ENCODE data around the gene OR52L1.
A peak's percentile ranks its signal among the peaks of the same experiment; 100 is the strongest.
"Not testable (repeated sequence)": the region's sequence is repeated elsewhere in the genome, so short reads cannot be mapped to it uniquely, and the experiment has no call there.

OR52L1 gene

GRCh38 chr11:5986885-5987284 lies at the start of gene OR52L1:
TSS of gene OR52L1 (minus strand) at chr11:5986985. CDS start at chr11:5986930, 55 bp downstream.
- DNase-seq, result no peak

GRCh38 chr11:6030708-6031405 lies 44.1 kb upstream of the OR52L1 start, which contains the start of gene OR56A1:
TSS of gene OR56A1 (minus strand) at chr11:6030758. CDS start at chr11:6027692, 3,066 bp downstream.
- DNase-seq, result no peak

GRCh38 chr11:6027501-6027900 lies 40.7 kb upstream of the OR52L1 start:
- DNase-seq, result no peak

- DNase-seq, result no peak
These were observed 38.3 kb upstream of the OR52L1 start for GRCh38 chr11:6025056-6025455.

GRCh38 chr11:6022956-6023355 lies 36.2 kb upstream of the OR52L1 start:
- peak; percentile 5 for DNase-seq

- DNase-seq, result no peak
These were observed 26.3 kb upstream of the OR52L1 start for GRCh38 chr11:6013042-6013441.

- DNase-seq, result no peak
These were observed 25.4 kb upstream of the OR52L1 start for GRCh38 chr11:6012035-6012668.

GRCh38 chr11:6006846-6007245 lies 20.1 kb upstream of the OR52L1 start, which contains the start of gene OR56A4:
TSS of gene OR56A4 (minus strand) at chr11:6006946. CDS start at chr11:6002992, 3,954 bp downstream.
- DNase-seq, result no peak

- no peak for DNase-seq
These were observed 19.6 kb upstream of the OR52L1 start for GRCh38 chr11:6006395-6006794.

GRCh38 chr11:6002202-6002699 lies 15.5 kb upstream of the OR52L1 start:
- no peak for DNase-seq

GRCh38 chr11:5994791-5995190 lies 8.0 kb upstream of the OR52L1 start:
- no peak for DNase-seq

GRCh38 chr11:5992604-5993251 lies 5.9 kb upstream of the OR52L1 start:
- no peak for DNase-seq

- DNase-seq, result no peak
These were observed 5.4 kb upstream of the OR52L1 start for GRCh38 chr11:5992150-5992549.

- DNase-seq, result no peak
These were observed 2.4 kb upstream of the OR52L1 start for GRCh38 chr11:5989203-5989602.

- DNase-seq, result no peak
These were observed 3.3 kb downstream of the OR52L1 start for GRCh38 chr11:5983443-5983842.

- no peak for DNase-seq
These were observed 13.3 kb downstream of the OR52L1 start for GRCh38 chr11:5973530-5973929.

- DNase-seq, result no peak
These were observed 18.4 kb downstream of the OR52L1 start, which contains the start of gene OR56A5 for GRCh38 chr11:5968394-5968793. TSS of gene OR56A5 (minus strand) at chr11:5968494. CDS start at chr11:5968494, 0 bp downstream.

- no peak for DNase-seq
These were observed 19.1 kb downstream of the OR52L1 start for GRCh38 chr11:5967708-5968107.

GRCh38 chr11:5966958-5967357 lies 19.8 kb downstream of the OR52L1 start:
- DNase-seq, result no peak

- not testable (repeated sequence) for DNase-seq
These were observed 26.0 kb downstream of the OR52L1 start for GRCh38 chr11:5960704-5961320.

GRCh38 chr11:5955586-5955985 lies 31.2 kb downstream of the OR52L1 start:
- no peak for DNase-seq

GRCh38 chr11:5941951-5942350 lies 44.8 kb downstream of the OR52L1 start, which contains the start of gene OR56A3:
TSS of gene OR56A3 (plus strand) at chr11:5942251. CDS start at chr11:5947347, 5,096 bp downstream.
- DNase-seq, result no peak

- no peak for DNase-seq
These were observed 46.0 kb downstream of the OR52L1 start for GRCh38 chr11:5940748-5941147.

All from NCI-H1092 treated with DMSO at 0.1 percent for 48 hours (cell line).